ENCODE measurements around the gene CCL22.

DNA sequence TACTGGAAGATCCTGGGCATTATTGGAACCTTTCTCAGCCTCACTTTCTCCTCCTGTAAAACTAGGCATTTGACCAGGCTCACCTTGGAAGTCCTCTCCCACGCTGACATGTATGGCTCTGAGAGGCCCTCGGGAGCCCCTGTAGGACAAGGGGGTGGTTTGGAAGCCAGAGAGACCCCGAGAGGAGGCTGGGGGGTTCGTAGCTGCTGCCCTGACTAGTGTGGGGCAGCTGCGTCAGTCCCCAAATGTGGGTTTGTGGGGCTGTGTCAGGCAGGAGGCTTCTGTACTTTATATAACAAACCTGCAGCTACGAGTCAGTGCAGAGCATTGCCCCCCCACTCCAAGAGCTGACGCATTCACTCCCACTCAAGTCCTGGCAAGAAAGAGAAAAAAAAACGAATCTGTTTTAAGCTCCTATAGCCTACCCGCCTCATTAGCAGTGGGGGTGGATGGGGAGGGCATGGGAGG lies 15.5 kb downstream of the CCL22 start:
- TF ChIP-seq, protein P1, sequence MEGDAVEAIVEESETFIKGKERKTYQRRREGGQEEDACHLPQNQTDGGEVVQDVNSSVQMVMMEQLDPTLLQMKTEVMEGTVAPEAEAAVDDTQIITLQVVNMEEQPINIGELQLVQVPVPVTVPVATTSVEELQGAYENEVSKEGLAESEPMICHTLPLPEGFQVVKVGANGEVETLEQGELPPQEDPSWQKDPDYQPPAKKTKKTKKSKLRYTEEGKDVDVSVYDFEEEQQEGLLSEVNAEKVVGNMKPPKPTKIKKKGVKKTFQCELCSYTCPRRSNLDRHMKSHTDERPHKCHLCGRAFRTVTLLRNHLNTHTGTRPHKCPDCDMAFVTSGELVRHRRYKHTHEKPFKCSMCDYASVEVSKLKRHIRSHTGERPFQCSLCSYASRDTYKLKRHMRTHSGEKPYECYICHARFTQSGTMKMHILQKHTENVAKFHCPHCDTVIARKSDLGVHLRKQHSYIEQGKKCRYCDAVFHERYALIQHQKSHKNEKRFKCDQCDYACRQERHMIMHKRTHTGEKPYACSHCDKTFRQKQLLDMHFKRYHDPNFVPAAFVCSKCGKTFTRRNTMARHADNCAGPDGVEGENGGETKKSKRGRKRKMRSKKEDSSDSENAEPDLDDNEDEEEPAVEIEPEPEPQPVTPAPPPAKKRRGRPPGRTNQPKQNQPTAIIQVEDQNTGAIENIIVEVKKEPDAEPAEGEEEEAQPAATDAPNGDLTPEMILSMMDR (conservative IDR thresholded peaks at IDR 0.05; ENCODE audit: low read depth, low read length), result no peak
- TF ChIP-seq EZH2 (IDR thresholded peaks at IDR 0.05; ENCODE audit: borderline replicate concordance, low read depth, low read length, poor library complexity, severe bottlenecking), result no peak
